Measurements from ENCODE around the gene RASSF10. TPM values are rescaled to one million over a fixed set of nuclear protein-coding genes. Genes with fewer than 3 reads are reported as not detected.

Gene RASSF10
- total and polyA plus RNA-seq, 12 donors = 0.12 to 1.3 (median 0.28) TPM; not detected in 1

- peaks cover 3 to 55% (median 30%) of the 10 kb centered on the region in 9 donors for H3K4me1 ChIP-seq
- no peak for TF ChIP-seq CTCF (IDR thresholded peaks at IDR 0.05)
- intact Hi-C loops (cut with DNase I) = no loop called here
- H3K36me3 ChIP-seq = no peaks in the 10 kb centered on the region
- H3K9me3 ChIP-seq = peaks cover 0 to 5% (median 0%) of the 10 kb centered on the region in 11 donors
- peaks cover 8 to 98% (median 73%) of the 10 kb centered on the region in 7 donors for H3K27me3 ChIP-seq
- DNase-seq (no peak), ATAC-seq (peak in 1 of 8 donors; percentile 16)
- H3K27ac ChIP-seq = peak overlapping the region in 5 of 10 donors; percentile 20 to 64 (median 49)
- WGBS, 2 donors = 1% methylated on average over 42 to 48 of the region's 48 CpGs
- peak overlapping the region; percentile 19 to 67 (median 56) for H3K4me3 ChIP-seq
Observed at GRCh38 chr11:13009476-13009920, 382 bp downstream of the RASSF10 start.

GRCh38 chr11:13009921-13010748 lies 1.0 kb downstream of the RASSF10 start:
- ATAC-seq = peak; percentile 32 to 68 (median 46)

DNA sequence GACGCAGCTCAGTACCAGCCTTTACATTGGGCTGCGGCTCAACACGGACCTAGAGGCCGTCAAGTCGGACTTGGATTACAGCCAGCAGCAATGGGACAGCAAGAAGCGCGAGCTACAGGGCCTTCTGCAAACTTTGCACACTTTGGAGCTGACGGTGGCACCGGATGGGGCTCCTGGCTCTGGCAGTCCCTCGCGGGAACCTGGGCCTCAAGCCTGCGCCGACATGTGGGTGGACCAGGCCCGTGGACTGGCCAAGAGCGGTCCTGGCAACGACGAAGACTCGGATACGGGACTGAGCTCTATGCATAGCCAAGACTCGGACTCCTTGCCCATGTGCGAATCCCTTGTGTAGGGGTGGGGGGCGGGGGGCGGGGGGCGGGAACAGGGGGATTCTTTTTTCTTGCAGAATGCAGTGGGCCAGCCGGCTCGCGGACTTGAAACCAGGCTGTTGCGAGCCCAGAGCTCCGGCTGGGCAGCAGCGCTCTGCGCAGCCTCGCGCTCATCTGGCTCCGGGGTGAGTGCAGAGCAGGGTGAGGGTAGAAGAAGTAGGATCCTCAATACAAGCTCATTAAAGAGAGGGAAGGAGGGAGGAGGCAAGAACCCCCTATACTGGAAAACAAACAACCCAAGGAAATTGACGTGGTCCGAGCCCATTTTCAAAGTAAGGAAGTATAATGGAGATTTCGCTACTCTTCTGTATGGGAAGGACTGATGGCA lies 1.8 kb downstream of the RASSF10 start:
- peaks cover 3 to 55% (median 30%) of the 10 kb centered on the region in 9 donors for H3K4me1 ChIP-seq
- H3K9me3 ChIP-seq = peaks cover 0 to 5% (median 0%) of the 10 kb centered on the region in 11 donors
- DNase-seq = peak in 1 of 2 donors; percentile 10
- WGBS, 2 donors = 2 to 5% methylated on average over 37 of the region's 37 CpGs
- ATAC-seq = peak in 2 of 8 donors; percentile 33 to 38
- H3K27me3 ChIP-seq = peaks cover 8 to 98% (median 78%) of the 10 kb centered on the region in 7 donors
- no peak for TF ChIP-seq CTCF (IDR thresholded peaks at IDR 0.05)
- H3K4me3 ChIP-seq = peak overlapping the region in 9 of 10 donors; percentile 9 to 67 (median 56)
- peak overlapping the region in 3 of 10 donors; percentile 2 to 64 (median 7) for H3K27ac ChIP-seq
- intact Hi-C loops (cut with DNase I) = no loop called here
- no peaks in the 10 kb centered on the region for H3K36me3 ChIP-seq

More at GRCh38 chr11:13009921-13010748, 1.0 kb downstream of the RASSF10 start:
- Histone ChIP-seq H3K27ac (peak overlapping the region in 4 of 10 donors; percentile 46 to 64 (median 54)), H3K9me3 (peaks cover 0 to 5% (median 0%) of the 10 kb centered on the region in 11 donors), H3K4me1 (peaks cover 3 to 55% (median 30%) of the 10 kb centered on the region in 9 donors), H3K4me3 (peak overlapping the region; percentile 19 to 67 (median 56)), H3K27me3 (peaks cover 8 to 98% (median 74%) of the 10 kb centered on the region in 7 donors), H3K36me3 (no peaks in the 10 kb centered on the region)
- intact Hi-C loops (cut with DNase I) = no loop called here
- TF ChIP-seq CTCF (IDR thresholded peaks at IDR 0.05) = peak in 1 of 9 donors; percentile 14
- peak in 1 of 2 donors; percentile 18 for DNase-seq
- 0 to 1% methylated on average over 90 to 94 of the region's 94 CpGs for WGBS, 2 donors
